Adipocyte (in vitro differentiated cells): ENCODE measurements around the gene ENAH.

Experiments
- DNase-seq: peaks from one replicate; pipeline ENCODE4 v3.0.0-alpha.2; 2015; ENCODE audit warnings: low read depth
- H3K27me3 ChIP-seq: replicated peaks from 2 replicates; pipeline ENCODE4 v1.7.0; 2013; ENCODE audit warnings: mild to moderate bottlenecking, low read length, moderate library complexity; ENCODE audit not compliant: control insufficient read depth, insufficient read depth
- H3K36me3 ChIP-seq: 2 replicates; pipeline ENCODE4 v1.7.0; 2013; ENCODE audit warnings: low read length, mild to moderate bottlenecking, moderate library complexity; ENCODE audit not compliant: control insufficient read depth, insufficient read depth, severe bottlenecking
- H3K4me1 ChIP-seq: 2 replicates; pipeline ENCODE4 v1.7.0; 2013; ENCODE audit warnings: mild to moderate bottlenecking, low read length, moderate library complexity; ENCODE audit not compliant: control insufficient read depth, insufficient read depth
- H3K4me3 ChIP-seq: 2 replicates; pipeline ENCODE4 v1.7.0; 2013; ENCODE audit warnings: mild to moderate bottlenecking, low read length, moderate library complexity
- H3K9ac ChIP-seq: 2 replicates; pipeline ENCODE4 v1.7.0; 2013; ENCODE audit warnings: mild to moderate bottlenecking, low read length, moderate library complexity
- H3K9me3 ChIP-seq: 2 replicates; pipeline ENCODE4 v1.7.0; 2013; ENCODE audit warnings: mild to moderate bottlenecking, low read length, moderate library complexity; ENCODE audit not compliant: control insufficient read depth

Gene ENAH

DNA sequence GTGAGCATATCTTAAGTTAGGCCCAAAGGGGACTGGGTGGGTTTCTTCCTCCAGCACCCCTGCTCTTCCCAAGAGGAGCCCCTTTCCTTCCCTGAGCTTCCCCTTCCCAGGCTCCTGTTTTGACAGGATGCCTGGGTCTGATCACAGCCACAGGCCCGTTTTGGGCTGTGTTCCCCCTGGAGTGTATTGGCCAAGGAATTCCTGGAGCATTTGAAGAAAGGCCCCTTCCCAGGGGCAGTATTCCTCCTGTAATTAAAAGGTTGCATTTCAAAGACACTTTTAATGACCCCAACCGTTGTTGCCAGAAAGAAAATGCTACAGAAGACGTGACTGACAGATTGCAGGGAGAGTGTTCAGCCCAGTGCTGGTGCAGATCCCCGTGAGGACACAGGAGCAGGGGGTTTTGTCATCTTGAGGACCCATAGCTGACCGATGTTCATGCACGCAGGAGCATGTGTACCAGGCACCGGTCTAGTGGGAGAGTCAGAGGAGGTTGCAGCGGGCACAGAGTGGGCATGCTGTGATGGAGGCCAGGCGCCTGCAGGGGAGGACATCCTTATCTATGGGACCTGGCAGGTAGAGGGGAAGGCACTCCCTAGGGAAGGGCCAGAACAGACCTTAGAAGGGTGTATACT, 205.8 kb downstream of the ENAH start:
- peaks cover 25% of the 10 kb centered on the region for H3K4me1 ChIP-seq
- no peak for DNase-seq
- no peak overlapping the region for H3K4me3 ChIP-seq
- no peaks in the 10 kb centered on the region for H3K36me3 ChIP-seq
- peak overlapping the region; percentile 64 for H3K9ac ChIP-seq
- H3K9me3 ChIP-seq, result no peaks in the 10 kb centered on the region
- H3K27me3 ChIP-seq, result no peaks in the 10 kb centered on the region

- H3K4me1 ChIP-seq, result peaks cover 25% of the 10 kb centered on the region
- H3K9ac ChIP-seq, result no peak overlapping the region
- H3K36me3 ChIP-seq, result no peaks in the 10 kb centered on the region
- no peak for DNase-seq
- H3K9me3 ChIP-seq, result no peaks in the 10 kb centered on the region
- no peaks in the 10 kb centered on the region for H3K27me3 ChIP-seq
- H3K4me3 ChIP-seq, result no peak overlapping the region
Observed at GRCh38 chr1:225446595-225446960, 206.3 kb downstream of the ENAH start.

- Histone ChIP-seq H3K4me3 (no peak overlapping the region), H3K36me3 (no peaks in the 10 kb centered on the region), H3K9me3 (no peaks in the 10 kb centered on the region), H3K9ac (no peak overlapping the region), H3K27me3 (no peaks in the 10 kb centered on the region), H3K4me1 (peaks cover 25% of the 10 kb centered on the region)
- DNase-seq, result no peak
Observed at GRCh38 chr1:225445639-225446594, 207.0 kb downstream of the ENAH start.

DNA sequence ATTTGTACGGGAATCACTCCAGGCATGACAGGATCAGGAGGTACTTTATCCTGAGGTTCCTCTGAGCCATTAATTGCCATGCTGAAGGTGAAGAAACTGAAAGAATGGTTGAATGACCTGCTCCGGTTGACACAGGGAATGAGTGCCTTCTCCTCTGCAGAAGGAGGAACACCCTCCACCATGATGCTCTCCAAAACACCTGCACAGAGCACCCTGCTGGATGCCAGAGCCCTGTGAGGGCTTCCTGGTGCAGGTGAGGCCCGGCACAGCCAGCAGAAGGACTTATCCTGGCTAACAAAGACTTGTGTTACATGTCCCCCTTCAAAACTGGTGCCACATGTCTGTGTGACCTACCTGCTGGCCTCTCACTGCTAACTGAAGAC, 210.8 kb downstream of the ENAH start:
- Histone ChIP-seq H3K9ac (no peak overlapping the region), H3K36me3 (no peaks in the 10 kb centered on the region), H3K9me3 (no peaks in the 10 kb centered on the region), H3K27me3 (no peaks in the 10 kb centered on the region), H3K4me3 (no peak overlapping the region), H3K4me1 (peaks cover 13% of the 10 kb centered on the region)
- no peak for DNase-seq

- Histone ChIP-seq H3K36me3 (no peaks in the 10 kb centered on the region), H3K27me3 (no peaks in the 10 kb centered on the region), H3K4me1 (peaks cover 12% of the 10 kb centered on the region), H3K4me3 (no peak overlapping the region), H3K9me3 (no peaks in the 10 kb centered on the region), H3K9ac (no peak overlapping the region)
- no peak for DNase-seq
Observed at GRCh38 chr1:225441314-225442122, 211.4 kb downstream of the ENAH start.

DNA sequence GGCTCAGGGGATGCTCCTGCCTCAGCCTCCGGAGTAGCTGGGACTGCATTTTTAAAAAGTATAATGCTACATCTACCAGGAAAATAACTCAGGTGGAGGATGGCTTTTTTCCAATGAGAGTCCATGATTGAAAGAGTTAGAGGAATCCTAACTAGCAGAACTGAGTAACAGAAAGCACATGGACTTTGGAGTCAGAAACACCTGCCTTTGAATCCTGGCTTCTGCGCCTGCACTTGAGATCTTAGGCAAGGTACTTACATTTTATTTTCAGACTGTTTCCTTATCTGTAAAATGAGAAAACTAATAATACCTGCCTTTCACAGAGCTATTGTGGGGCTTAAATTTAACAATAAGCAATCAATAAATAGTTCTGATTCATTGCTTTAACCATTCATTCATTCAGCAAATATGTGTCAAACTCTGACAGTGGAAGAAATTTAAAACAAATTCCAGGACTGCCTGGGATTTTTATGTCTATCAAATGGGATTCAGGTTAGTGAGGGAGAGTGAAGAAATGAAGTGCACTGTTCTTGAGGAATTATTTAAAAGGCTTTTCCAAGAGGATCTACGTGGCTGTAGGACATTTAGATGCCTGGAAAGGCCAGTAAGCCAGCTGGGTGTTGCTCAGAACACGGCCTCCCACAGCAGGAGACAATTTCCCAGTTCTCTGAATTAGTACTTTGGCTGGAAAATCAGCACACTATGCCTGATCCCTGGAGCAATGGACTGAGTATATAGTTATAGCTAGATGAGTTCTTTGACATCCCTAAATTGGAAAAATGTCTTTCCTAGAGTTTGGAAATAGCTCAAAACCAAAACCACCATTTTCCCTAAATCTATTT, 212.3 kb downstream of the ENAH start:
- H3K36me3 ChIP-seq, result no peaks in the 10 kb centered on the region
- no peaks in the 10 kb centered on the region for H3K9me3 ChIP-seq
- H3K27me3 ChIP-seq, result peaks cover 8% of the 10 kb centered on the region
- H3K4me3 ChIP-seq, result no peak overlapping the region
- no peak overlapping the region for H3K9ac ChIP-seq
- DNase-seq, result no peak
- peaks cover 11% of the 10 kb centered on the region for H3K4me1 ChIP-seq

DNA sequence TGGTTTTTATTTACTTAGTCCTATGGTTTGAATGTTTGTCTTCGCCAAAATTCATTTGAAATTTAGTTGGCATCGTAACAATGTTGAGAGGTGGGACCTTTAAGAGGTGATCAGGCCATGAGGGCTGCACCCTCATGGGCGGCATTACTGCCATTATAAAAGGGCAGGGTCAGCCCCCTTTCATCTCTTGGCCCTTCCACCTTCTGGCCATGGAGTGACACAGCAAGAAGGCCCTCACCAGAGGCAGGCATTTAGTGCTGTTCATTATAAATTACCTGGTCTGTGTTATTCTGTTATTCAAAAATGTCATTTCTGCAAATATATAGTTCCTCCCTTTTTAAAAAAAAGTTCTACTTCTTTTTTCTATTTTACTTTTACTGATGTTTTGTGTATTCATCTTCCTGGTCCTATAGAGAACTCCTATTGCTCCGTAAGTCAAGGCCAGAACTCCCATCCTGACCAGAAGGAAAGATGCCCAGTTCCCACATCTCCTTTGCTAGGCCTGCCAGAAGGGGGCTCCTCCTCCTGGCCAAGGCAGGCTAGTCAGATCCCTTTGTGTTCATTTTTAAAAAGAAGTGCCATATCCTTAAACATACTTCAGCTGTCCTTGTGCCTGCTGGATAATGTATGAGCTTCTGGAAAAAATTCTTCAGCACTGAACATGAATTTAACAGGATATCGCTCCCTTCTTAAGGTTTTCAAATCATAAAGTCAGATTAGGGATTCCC, 215.0 kb downstream of the ENAH start:
- DNase-seq, result peak; percentile 29
- no peaks in the 10 kb centered on the region for H3K9me3 ChIP-seq
- no peaks in the 10 kb centered on the region for H3K36me3 ChIP-seq
- no peak overlapping the region for H3K4me3 ChIP-seq
- H3K27me3 ChIP-seq, result peaks cover 11% of the 10 kb centered on the region
- H3K9ac ChIP-seq, result no peak overlapping the region
- no peaks in the 10 kb centered on the region for H3K4me1 ChIP-seq
